Activated CD8-positive, alpha-beta memory T cell treated with anti-CD3 and anti-CD28 coated beads for 36 hours (primary cell): Measurements from ENCODE around the gene LMOD1. TPM values are rescaled to one million over a fixed set of nuclear protein-coding genes. Genes with fewer than 3 reads are reported as not detected.

ENCODE experiments used
- CTCF ChIA-PET: fragments of 350-600 bp; sonication (Branson Sonifier 250); formaldehyde crosslinking; loops from one replicate; lab custom pipeline; 2021; ENCODE audit warnings: antibody characterized with exemption; lab: Charles Lee
- POLR2A ChIA-PET: fragments of 350-600 bp; sonication (Branson Sonifier 250); formaldehyde crosslinking; loops from one replicate; lab custom pipeline; 2021; ENCODE audit warnings: antibody characterized with exemption; lab: Charles Lee
- total RNA-seq, 2 experiments: library from RNA; stranded (reverse); gene quantifications; one replicate each; pipeline ENCODE4 v1.2.3, GENCODE V29; 2021

Gene LMOD1
- total RNA-seq, 2 experiments from 2014 or later = not detected

GRCh38 chr1:201899683-201900429 is 46.5 kb downstream of the LMOD1 start:
- CTCF ChIA-PET = interaction anchor here (1.2 kb wide), 1 partner anchor 73 kb away, joined by 3 read pairs; no protein-coding TSS in a partner anchor
- POLR2A ChIA-PET = no interaction called here

GRCh38 chr1:201898992-201899391 is 47.4 kb downstream of the LMOD1 start:
- ChIA-PET CTCF (interaction anchor here (0.6 kb wide), 1 partner anchor 166 kb away, joined by 3 read pairs; no protein-coding TSS in a partner anchor), POLR2A (no interaction called here)

DNA sequence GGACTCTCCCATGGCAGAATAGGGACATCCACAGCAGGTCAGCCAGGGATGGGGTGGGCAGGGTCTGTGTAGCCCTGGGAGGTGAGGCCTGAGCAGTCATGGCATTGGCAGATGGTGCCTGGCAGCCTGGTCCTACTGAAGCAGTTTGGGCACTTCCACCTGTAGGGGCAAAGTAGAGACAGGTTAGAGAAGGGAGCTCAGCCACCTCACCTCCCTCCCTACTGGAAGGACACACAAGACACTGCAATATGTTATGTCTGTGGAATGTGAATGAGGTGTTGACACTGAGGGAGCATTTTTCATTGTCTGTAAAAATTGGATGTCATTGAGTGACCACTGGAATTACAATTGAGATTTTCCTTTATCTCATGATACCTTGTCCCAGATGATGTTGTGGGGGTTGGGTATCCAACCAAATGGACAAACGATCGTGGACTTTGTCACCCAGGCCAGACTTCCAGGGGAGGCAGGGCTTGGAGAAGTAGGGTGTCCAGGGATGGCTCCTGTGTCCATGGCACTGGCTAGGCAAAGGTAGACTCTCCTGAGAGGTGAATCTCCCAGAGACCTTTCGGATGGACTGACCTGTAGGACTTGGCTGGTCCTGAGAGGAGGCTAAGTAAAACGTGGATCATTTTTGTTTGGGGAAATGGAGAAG is 48.0 kb downstream of the LMOD1 start:
- ChIA-PET POLR2A (interaction anchor here (0.7 kb wide), 1 partner anchor 57 kb away, joined by 3 read pairs; the partner anchor contains the start of gene TIMM17A), CTCF (interaction anchor here (0.6 to 4.1 kb wide), 3 partner anchors 75 to 166 kb away, joined by 3 to 31 read pairs (median 3); no protein-coding TSS in a partner anchor)

DNA sequence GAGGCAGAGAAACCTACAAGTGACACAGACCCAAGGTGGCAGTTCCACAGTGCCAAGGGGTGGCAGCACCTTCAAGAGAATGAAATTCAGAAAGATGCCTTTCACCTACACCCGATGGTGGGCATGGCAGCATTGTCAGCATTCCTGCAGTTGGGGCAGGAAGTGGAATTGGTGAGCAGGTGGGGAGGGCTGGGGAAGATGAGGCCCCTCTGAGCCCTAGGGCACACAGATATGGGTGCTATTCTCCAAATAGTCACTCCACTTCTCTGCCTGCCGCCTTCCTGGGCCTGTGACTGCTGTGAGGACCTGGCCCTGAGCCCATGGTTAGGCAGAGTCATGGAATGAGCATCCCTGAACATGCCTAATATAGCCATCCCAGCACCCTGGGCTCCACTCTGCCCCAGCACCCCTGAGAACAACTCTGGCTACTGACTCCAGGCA is 49.4 kb downstream of the LMOD1 start:
- CTCF ChIA-PET = interaction anchor here (0.7 to 4.1 kb wide), 9 partner anchors 17 to 925 kb away, joined by 3 to 31 read pairs (median 4); partner anchors contain the start of genes RNPEP and TIMM17A
- POLR2A ChIA-PET = no interaction called here

DNA sequence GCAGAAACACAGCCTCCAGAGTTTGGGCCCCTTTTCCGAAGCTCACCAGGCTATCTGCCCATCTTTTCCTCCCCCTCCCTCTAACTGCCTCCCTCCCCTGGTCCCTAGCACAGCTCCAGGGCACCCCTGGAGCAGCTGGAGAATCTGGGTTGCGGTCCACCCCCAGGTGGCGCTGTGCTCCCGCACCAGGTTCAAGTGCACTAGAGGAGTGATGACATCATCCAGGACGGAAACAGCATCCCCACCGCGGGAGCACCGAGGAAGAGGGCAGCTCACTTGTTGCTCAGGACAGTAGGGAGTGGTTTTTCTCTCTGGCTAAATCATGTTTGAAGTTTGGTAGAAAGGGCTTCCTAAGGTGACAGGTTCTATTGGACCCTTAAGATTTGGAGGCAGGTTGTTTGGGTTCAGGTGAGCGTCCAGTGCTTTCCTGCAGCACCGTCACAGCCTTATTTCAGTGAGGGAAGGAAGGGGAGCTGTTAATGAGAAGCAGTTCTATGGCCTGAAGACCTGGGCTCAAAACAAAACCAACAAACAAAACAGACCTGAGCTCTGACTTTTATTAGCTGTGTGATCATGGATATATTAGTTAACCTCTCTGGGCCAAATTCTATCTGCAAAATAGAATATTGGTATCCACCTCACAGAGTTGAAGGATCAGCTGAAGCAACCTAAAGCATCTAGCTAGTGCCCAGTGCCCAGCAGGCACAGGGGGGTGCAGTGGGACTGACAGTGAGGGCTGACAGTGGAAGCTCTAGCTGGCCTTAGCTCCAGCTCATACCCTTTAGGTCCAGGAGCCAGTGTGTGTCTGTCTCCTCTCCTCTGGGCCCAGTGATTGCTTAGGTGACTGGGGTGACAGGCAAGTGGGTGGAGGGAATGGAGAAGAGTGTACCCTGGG is 50.2 kb downstream of the LMOD1 start:
- POLR2A ChIA-PET = interaction anchor here (0.6 to 1.2 kb wide), 4 partner anchors 25 to 236 kb away, joined by 3 to 8 read pairs (median 3); partner anchors contain the start of gene TIMM17A
- CTCF ChIA-PET = interaction anchor here (0.7 to 4.1 kb wide), 30 partner anchors 9 to 924 kb away, joined by 3 to 31 read pairs (median 5); partner anchors contain the start of genes RNPEP and TIMM17A

DNA sequence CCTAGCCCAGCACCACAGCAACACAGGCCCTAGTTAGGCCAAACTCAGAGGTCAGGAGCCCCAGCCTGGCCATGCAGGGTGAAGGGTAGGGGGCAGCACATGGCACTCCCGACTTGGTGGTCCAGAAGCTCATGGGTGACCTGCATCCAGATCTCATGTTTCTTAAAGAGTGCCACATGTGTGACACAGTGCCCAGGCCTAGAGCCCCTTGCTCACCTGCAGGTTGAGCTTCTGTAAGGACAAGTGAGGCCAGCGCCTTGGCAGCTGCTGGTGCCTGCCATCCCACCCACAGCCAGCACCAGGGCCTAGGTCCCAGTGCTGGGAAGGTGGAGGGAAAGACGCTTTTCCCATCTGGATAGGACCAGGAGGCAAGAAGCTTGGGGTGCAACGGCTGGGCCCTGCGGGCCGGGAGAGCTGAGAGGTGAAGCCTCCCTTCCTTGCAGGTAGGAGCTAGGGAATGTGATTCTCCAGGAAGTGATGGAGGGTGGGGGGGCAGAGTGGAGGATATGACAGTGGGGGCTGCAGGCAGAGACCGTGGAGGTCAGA is 51.2 kb downstream of the LMOD1 start:
- CTCF ChIA-PET = interaction anchor here (0.7 to 4.1 kb wide), 24 partner anchors 8 to 265 kb away, joined by 3 to 31 read pairs (median 5); partner anchors contain the start of genes RNPEP and TIMM17A
- POLR2A ChIA-PET = interaction anchor here (1.1 to 1.2 kb wide), 2 partner anchors 60 to 78 kb away, joined by 3 to 8 read pairs; partner anchors contain the start of gene TIMM17A

- ChIA-PET CTCF (interaction anchor here (1.2 to 4.1 kb wide), 10 partner anchors 8 to 105 kb away, joined by 3 to 31 read pairs (median 9); partner anchors contain the start of gene RNPEP), POLR2A (no interaction called here)
These were observed 51.8 kb downstream of the LMOD1 start for GRCh38 chr1:201894343-201895119.

GRCh38 chr1:201893431-201893830 is 52.9 kb downstream of the LMOD1 start:
- ChIA-PET CTCF (interaction anchor here (0.7 to 1.9 kb wide), 4 partner anchors 9 to 79 kb away, joined by 3 to 6 read pairs (median 4); no protein-coding TSS in a partner anchor), POLR2A (no interaction called here)

- POLR2A ChIA-PET = no interaction called here
- CTCF ChIA-PET = interaction anchor here (1.0 to 1.9 kb wide), 4 partner anchors 8 to 80 kb away, joined by 3 to 6 read pairs (median 4); no protein-coding TSS in a partner anchor
These were observed 54.1 kb downstream of the LMOD1 start for GRCh38 chr1:201892211-201892610.

DNA sequence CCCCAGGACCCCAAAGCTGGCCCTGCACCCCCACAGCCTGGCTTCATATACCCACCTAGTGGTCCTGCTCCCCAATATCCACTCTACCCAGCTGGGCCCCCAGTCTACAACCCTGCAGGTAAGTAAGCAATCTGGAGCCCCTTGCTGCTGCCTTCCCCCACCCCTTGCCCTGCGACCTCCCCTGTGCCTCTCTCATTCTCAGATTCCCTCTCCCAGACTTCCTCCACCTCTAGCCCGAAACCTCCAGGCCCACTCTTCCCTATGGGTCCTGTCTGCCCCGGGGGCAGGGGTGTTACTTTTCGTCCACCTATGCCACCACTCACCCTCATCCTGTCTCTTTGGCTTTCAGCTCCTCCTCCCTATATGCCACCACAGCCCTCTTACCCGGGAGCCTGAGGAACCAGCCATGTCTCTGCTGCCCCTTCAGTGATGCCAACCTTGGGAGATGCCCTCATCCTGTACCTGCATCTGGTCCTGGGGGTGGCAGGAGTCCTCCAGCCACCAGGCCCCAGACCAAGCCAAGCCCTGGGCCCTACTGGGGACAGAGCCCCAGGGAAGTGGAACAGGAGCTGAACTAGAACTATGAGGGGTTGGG is 54.8 kb downstream of the LMOD1 start:
- ChIA-PET POLR2A (no interaction called here), CTCF (interaction anchor here (1.0 to 1.3 kb wide), 3 partner anchors 14 to 82 kb away, joined by 3 read pairs; no protein-coding TSS in a partner anchor)

- POLR2A ChIA-PET = no interaction called here
- CTCF ChIA-PET = interaction anchor here (1.3 kb wide), 1 partner anchor 82 kb away, joined by 3 read pairs; no protein-coding TSS in a partner anchor
These were observed 55.4 kb downstream of the LMOD1 start for GRCh38 chr1:201890806-201891450.

DNA sequence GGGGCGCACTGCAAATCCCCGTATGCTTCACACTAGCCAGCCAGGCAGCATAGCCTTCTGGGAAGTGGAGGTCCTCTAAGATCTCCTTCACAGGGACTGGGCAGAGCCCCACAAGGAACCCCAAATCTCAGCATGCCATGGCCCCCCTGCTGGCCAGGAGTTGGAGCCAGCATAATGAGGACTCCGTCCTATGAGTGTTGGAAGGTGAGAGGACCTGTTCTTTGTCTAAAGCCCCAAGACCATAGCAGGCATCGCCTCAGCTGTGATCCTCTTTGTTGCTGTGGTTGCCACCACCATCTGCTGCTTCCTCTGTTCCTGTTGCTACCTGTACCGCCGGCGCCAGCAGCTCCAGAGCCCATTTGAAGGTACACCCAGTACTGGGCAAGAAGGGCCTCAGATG is 56.1 kb downstream of the LMOD1 start:
- ChIA-PET POLR2A (no interaction called here), CTCF (interaction anchor here (0.8 to 1.3 kb wide), 3 partner anchors 10 to 83 kb away, joined by 3 to 5 read pairs (median 3); no protein-coding TSS in a partner anchor)

- POLR2A ChIA-PET = no interaction called here
These were observed 57.0 kb downstream of the LMOD1 start for GRCh38 chr1:201889090-201889968.

DNA sequence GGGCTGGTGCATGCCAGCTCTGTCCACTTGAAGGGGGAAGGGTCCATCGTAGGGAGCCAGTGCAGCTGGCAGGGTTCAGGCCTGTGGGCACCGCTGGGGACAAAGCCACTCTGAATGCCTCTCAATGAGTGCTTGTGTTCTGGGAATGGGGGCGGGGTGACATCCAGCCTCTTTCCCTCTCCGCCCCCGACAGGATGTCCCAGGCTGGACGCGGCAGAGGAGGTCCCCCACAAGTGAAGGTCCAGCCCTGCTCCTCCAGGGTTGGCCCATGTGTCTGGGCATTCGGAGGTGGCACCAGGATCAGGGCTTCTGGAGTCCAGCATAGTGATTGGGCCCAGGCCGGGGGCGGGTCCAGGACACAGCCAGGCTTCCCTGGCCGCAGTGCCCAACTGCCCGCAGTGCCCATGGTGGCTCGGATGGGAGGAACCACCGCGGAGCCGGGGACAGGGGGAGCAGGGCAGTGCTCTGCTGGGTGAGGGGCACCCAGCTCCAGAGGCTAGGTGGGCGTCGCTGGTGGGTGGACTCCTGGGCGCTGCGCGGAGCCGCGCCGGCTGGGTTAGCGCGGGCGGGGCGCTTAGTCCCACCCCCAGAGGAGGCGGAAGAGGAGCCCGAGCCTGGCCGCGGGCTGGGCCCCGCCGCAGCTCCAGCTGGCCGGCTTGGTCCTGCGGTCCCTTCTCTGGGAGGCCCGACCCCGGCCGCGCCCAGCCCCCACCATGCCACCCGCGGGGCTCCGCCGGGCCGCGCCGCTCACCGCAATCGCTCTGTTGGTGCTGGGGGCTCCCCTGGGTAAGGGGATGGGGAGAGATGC is 57.9 kb downstream of the LMOD1 start, which contains the start of gene SHISA4:
Gene SHISA4 (plus strand): TSS at position 617 of the 808 bp plus-strand sequence. CDS start 97 bp downstream, at position 714.
- CTCF ChIA-PET = no interaction called here
- POLR2A ChIA-PET = no interaction called here

More at GRCh38 chr1:201889090-201889968, 57.0 kb downstream of the LMOD1 start:
- CTCF ChIA-PET = interaction anchor here (0.8 to 1.3 kb wide), 2 partner anchors 9 to 83 kb away, joined by 3 to 5 read pairs; no protein-coding TSS in a partner anchor
